SHP77 treated with DMSO at 0.1 percent for 48 hours (cell line): ENCODE measurements around the gene SLC18A3.

Experiments
- DNase-seq: peaks from one replicate; lab custom pipeline; 2025; lab: John Stamatoyannopoulos, UW

SLC18A3 gene

DNA sequence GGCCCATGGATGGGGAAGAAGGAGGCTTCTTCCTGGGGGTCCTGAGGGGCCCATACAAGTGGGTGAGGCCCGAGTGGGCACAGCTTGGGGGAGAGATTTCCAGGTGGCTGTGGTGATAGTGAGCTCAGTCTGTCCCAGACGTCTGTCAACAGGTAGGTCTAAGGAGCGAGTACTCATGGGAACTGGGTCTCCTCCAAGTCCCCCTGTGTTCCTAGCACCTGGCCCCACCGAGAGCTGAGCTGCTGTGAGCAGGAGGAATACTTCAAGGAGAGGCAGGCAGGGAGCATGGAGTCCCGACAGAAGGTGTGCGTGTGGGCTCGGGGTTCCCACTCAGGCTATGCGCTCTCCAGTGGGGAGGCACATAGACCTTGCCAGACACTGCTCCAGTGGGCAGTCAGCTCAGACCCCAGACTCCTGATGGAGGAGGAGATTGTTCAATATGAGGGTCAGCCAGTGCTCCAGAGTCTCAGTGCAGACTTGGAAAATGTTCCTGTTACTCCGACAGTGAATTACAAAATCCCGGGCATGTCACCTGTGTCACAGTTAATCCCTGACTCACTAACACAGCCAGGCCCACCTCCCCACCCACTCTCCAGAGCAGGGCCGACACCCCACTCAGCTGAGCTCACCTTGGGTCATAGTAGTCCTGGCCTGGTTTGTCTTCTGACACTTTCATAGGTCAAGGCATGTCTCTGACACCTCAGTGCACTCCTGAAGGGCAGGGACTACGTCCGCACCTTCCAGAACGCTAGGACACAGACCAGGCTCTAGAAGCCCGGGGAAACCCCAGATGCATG is 41.1 kb downstream of the SLC18A3 start:
- no peak for DNase-seq

DNA sequence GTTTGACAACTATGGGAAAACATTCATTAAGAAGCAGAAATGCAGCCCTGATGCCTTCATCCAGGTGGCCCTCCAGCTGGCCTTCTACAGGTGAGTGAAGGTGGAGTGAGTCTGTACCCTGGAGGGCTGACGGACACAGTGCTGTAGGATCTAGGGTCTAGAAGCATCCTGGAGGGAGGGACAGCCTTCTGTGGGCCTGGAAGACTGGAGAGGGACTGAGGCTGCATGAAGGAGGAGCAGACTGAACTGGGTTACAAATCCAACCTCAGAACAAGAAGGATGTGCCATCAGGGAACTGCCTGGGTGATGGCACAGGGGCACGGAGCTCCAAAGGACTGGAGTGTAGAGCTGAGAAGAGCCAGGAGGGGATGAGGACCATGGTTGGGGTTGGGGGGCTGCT is 41.8 kb downstream of the SLC18A3 start:
- DNase-seq = no peak

- DNase-seq = no peak
Observed at GRCh38 chr10:49652421-49653272, 42.5 kb downstream of the SLC18A3 start.

DNA sequence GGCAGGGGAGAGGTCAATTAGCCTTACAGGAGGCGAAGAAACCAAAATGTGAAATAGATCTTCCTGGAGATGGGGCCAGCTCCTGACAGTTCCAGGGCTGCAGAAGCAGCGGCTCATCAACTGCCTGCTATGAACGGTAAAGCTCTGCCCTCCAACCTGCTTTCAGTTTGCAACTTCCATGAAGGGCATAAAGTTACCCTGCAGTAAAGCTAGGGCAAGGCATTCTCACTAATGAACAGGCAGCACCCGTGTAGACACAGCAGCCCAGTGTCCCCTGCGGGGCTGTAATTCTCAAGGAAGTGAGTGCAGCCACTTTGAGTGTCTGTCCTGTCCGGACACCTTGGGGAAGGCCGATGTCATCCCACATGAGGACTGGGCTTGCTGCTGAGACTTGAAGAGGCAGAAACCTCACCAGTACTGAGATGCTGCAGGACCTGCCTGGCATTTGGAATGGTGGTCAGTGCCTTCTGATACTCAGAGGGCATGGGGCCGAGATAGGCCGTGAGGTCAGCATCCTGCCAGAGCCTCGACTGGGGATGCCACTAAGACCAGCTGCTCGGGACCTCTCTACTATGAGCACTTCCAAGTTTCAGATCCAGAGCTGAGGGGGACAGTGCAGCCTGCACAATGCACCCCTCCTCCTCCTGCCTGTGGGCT is 43.3 kb downstream of the SLC18A3 start:
- DNase-seq = no peak

GRCh38 chr10:49654036-49654693 is 44.1 kb downstream of the SLC18A3 start:
- DNase-seq = no peak

DNA sequence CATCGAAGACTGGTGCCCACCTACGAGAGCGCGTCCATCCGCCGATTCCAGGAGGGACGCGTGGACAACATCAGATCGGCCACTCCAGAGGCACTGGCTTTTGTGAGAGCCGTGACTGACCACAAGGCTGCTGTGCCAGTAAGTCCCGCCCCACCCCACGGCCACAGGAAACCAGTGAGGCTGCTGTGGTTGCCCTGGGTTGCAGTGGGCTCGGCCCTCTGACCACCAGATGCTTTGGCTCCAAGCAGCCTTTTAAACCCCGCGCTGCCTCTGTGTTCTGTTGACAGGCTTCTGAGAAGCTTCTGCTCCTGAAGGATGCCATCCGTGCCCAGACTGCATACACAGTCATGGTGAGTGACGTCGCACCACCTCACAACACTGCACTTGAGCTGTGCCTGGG is 45.0 kb downstream of the SLC18A3 start:
- no peak for DNase-seq

GRCh38 chr10:49656845-49657493 is 46.9 kb downstream of the SLC18A3 start:
- DNase-seq = no peak

GRCh38 chr10:49657606-49658005 is 47.5 kb downstream of the SLC18A3 start:
- no peak for DNase-seq

DNA sequence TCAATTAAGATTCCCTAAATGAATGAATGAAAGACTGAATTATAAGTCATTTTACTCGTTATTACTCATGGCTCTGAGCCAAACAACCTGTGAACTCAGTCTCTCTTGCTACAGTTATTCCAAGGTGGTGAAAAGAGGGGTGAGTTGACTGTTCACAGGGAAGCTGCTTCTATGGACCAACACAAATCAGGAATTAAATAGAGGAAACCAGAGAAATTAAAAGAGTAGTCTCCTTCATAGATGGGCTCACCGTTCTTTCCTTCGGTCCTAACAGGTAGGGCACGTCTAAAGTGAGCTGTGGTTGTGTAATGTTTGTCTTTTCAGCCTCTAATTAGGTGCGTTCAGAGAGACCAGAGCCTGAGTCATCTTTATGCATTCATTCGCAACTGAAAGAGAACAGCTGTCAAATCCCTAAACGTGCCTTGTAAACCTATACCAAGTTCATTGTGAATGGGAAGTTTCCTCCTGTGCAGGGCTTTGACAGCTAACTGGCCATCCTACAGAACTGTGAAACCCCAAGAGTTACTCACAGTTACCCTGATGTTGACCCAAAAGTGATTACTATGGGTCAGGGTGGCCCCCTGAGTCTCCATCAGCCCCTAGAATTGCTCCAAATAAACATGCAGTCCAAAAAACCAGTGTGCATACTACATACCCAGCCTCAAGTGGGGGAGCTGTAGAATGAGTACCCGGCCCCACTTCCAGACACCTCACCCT is 51.2 kb downstream of the SLC18A3 start:
- no peak for DNase-seq
